8988T (cell line): ENCODE results near the gene KCNIP1.

ENCODE experiments used
- DNase-seq: peaks from one replicate; pipeline ENCODE4 v3.0.0; 2011

Gene KCNIP1

DNA sequence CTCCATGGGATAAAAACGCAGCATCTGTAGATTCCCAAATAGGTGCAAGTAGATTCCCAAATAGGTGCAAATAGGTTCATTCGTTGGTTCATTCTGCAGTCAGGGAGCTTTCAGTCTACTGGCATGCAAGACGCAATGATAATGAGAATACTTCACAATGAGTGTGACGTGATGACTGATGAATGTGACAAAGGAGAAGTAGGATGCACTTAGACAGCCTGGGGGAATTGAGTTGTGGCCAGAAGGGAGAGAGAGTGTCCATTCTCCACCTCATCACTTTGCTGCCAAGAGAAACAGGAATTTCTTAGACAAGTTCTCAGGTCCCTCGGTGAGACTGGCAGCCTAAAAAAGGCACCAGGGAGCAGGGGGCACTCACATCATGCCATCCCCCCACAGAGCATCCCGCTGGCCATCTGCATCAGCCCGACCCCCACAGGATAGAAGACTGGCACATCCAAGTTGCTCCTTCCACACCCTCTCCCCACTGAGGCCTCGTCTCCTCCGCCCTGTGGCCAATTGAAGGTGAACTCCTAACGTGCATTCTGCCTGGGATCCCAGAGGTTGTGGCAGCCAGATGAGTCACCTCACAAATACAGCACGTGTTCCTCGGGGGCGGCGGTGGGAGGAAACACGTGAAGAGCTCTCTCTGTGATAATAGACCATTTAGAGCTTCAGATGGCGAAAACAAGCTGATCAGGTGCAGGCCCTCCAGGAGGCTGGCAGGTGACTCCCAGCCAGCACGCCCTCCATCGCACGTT lies 19.9 kb upstream of the KCNIP1 start:
- no peak for DNase-seq

DNA sequence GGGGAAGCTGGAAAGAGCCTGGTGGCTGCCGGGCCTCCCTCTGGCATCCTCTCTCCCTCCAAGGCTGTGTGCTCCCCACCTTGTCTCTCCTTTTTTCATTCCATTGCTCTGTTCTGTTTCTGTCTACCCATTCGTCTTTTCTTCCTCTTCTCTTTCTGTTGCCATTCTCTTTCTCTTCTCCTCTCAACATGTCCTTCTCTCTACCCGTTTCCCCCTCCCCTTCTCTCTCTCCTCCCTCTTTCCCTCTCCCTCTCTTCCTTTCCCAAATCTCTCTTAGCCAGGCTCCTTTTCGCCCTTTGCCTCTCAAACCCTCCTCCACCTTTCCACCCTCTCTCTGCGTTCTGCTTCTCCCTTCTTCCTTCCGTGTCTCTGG lies 19.4 kb upstream of the KCNIP1 start:
- DNase-seq = no peak

DNA sequence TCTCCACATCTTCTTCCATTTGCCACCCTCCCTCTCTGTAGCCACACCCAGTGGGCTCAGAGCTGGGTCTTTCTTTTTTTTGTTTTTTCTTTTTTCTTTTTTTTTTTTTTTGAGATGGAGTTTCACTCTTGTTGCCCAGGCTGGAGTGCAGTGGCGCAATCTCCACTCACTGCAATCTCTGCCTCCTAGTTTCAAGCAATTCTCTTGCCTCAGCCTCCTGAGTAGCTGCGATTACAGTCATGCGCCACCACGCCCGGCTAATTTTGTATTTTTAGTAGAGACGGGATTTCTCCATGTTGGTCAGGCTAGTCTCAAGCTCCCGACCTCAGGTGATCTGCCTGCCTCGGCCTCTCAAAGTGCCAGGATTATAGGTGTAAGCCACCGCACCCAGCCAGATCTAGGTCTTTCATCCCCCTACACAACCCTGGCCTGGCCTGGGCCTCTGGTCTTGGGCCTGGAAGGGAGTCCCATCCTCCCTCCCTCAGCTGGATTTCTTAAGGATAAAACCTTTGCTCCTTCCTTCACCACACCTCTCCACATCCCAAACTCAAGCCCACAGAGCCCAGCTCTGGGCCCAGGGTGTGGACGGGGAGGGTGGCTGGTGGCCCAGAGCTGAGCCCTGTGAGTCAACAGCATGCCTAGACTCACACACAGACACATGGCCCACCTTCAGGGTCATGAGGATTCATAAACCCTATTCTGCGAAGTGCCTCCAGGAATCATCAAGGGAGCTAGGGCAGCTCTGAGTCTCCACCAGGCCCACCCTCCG lies 18.8 kb upstream of the KCNIP1 start:
- no peak for DNase-seq

DNA sequence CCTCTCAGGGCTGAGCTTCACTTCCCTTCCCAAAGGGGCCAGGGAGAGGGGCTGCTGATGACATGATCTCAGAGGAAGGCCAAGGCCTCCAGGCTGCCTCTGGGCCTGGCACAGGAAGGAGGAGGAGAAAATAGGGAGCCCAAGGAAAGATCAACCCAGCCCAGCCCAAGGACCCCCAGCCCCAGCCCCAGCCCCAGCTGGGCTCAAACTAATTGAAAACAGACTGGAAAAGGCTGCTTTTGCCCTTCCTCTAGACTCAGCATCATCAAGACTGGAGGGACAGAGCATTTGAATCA lies 18.3 kb upstream of the KCNIP1 start:
- DNase-seq = no peak

DNA sequence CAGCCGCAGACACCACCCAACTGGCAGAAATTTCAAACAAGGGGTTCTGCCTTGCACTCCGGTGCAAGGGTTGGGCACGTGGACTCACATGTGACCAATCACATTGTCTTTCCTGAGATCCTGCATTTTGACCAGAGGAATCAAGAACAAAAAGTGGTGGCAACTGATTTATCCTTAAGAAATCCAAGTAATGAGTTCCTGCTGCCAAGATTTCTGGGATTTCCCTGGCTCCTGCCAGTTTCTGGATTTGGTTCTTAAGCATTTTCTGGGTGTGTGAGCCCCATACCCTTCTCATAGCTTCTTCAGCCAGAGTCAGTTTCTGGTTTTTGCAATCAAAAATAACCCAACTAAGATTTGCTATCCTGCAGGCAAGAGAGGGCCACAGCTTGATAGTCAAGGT lies 17.4 kb upstream of the KCNIP1 start:
- no peak for DNase-seq

DNA sequence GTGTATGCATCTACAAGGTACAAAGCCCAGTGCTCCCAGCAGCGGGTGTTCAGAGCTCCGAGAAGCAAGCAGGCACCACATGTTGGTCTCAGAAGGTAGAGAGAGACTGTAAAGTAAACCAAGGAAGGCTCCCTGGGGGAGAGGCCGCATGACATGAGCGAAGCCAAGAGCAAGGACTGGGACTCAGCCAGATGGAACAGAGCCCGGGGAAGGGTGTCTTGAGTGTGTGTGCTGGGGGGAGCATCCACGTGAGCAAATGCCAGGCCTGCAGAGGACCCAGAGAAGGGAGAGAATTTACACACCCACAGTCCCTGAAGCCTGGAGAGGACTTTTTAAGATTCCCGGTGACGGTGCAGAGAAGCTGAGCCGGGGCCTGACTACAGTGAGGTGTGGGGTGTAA lies 15.2 kb upstream of the KCNIP1 start:
- no peak for DNase-seq

DNA sequence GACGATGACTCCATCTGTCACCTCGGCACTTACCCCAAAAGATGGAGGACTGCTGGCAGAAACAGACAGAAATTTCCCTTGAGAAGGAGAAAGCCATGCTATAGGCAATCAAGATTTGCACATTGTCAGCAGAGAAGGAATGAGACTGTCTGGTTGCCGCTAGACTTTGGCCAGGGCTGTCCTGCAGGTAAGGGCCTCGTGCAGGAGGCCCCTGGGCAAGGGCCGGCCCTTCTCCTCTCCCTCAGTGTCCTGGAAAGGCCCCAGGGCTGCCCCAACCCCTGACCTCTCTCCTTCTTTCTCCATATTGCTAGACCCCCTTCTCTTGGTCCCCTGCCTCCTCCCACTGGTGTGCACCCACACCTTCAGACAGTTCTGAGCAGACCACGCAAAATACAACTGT lies 14.6 kb upstream of the KCNIP1 start:
- DNase-seq = no peak

DNA sequence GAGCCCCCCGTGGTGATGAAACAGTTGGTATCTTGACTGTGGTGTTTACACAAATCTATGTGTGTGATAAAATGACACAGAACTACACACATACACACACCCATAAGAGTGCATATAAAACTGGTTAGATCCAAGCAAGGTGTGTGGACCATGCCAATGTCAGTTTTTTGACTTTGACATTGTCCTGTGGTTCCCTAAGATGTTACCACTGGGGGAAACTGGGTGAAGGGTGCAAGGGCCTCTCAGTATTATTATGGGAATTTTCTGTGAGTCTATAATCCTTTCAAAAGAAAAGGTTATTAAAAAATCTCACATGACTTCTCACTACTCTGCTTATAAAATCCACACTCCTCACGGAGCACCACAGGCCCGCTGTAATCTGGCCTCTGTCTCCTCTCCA lies 13.4 kb upstream of the KCNIP1 start:
- DNase-seq = no peak

DNA sequence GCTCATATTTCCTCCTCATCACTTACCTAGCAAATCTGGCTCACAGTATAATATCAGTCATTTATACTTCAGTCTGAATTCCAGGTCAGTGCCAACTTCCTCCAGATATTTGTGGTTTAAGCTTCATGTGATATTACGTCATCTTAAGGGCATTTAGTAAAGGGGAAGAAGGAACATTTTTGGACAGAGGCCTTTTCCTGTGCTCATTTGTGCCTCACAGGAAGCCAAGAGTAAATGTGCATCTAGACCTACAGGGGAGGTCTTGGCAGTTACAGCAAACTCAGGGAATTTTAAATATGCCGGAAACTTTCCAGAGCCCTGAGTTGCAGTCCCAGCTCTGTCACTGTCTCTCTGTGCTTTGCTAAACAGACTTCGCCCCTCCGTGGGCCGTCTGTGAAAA lies 12.3 kb upstream of the KCNIP1 start:
- peak; percentile 68 for DNase-seq

DNA sequence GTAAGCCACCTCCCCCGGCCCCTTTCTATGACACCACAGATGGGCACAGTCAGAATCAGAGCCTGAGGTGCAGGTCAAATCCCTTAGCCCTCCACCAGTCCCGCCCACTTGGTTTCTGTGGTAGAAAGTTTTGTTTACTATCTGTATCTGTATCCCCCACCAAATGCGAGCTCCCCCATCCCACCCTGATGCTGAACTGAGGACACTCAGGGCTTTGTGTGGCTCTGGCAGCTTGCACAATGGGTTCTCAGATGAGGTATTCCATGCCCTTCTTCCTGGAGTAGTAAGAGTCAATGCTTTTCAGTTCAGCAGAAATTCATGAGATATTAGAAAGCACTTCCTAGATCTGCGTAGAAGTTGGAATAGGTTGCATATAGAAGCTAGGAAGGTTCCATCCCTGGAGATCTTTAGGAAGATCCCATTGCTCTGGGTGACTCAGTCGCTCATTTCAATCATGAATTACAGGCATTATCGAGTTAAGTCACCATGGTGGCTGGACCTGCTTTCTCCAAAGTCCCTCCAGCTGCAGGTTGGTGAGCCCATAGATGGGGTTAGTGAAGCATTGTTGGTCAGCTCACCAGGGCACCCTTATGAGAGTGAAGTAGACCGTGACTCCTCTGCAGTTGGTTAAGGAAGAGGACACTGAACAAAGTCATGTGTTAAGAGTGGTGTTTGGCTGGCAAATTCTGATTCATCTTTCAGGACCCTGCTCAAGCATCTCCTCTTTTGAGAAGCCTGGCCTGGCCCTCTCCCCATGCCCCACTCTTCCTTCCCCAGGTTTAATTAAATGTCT lies 10.6 kb upstream of the KCNIP1 start:
- no peak for DNase-seq

DNA sequence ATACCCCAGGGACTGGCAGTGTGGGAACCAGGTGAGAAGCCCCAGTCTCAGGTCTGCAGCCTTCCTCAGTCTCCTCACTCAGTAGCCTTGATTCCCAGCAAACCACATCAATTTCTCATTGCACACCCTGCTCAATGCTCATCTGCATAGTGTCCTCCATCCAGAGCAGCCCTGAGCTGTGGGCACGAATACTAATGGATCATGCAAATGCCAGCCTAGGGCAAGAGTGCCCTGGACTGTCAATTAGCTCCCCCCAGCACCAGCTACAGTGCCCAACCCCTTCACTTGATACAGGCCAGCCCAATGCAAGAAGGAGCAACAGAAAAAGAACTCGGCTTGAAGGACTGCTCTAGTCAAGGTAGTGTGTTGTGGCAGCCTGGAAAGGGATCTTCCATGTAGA lies 9.8 kb upstream of the KCNIP1 start:
- DNase-seq = no peak

DNA sequence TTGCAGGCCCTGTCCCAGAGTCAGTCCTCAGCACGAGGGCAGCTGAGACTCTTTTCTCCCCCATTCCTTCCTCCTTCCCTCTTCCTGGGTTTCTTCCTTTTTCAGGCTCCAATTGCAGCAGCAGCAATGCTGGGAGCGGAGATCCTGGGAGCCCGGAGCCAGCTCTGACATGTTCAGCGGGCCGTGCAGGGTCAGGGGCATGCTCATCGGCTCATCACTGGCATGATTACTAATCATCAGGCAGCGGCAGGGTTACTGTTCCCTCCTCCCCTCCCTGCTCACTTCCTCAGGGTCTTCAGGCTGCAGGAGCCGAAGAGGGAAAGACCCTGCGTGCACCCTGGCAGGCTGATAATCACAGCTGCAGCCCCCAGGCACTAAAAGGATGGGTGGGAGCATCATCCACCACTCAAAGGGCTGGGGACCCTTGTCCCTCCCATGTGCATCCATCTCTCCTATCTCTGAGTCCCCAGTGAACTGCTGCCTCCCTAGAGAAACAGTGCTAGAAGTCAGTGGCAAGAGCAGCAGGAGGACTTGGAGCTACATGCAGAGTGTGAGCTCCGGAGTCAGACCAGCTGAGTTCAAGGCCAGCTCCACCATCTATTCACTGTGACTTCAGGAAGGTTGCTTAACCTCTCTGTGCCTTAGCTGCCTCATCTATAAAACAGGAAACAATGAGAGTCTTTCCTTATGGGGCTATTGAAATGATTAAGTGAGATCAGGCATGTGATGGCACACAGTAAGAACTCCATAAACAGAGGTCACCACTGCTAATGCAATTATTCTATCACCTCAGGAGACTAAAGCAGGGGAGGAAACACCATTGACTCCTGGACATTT lies 7.8 kb upstream of the KCNIP1 start:
- DNase-seq = no peak

DNA sequence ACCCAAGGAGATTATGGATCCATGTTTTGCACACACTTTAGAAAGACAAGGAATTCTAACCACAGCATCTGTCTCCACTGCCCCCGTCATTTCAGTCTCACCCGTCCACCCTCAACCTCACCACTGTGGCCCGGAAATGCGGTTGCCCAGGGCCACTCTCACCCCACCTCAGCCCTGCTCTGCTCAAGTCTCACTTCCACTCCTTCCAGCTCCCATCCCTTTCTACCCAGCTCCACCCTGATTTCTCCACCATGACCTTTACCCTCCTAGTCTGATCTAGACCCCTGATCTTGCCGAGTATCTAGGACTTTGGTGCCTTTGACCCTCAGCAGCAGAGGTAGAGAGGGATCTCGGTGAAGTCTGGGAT lies 7.2 kb upstream of the KCNIP1 start:
- no peak for DNase-seq

DNA sequence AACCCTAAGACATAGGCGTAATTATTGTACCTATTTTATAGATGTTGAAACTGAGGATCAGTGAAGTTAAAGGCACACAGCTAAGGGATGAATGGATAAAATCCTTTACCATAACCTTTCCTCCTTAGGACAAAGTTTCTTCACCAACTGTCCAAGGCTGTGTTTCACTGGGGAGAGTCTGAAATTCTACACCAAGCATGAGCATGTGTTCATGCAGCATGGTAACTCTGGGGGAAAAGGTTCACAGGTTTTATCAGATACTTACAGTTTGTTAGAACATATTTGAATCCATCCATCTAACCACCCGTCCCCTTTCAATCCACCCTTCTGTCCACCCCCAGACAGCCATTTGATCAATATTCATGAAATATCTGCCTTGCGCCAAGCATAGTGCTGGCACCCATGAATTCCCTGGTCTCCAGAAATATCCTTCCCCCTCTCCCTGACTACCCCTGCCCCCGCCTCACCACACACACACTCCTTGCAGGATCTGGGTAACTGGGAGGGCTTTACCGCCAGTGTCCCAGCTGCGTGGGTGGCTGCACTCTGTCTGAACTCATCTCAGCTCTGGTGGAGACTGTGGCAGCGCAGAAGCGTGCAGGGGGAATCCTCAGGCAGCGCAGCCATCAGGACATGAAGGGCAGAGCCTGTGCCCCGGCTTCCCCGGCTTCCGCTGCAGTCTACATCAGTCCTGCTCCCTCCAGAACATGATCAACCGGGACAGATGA lies 6.3 kb upstream of the KCNIP1 start:
- DNase-seq = no peak

DNA sequence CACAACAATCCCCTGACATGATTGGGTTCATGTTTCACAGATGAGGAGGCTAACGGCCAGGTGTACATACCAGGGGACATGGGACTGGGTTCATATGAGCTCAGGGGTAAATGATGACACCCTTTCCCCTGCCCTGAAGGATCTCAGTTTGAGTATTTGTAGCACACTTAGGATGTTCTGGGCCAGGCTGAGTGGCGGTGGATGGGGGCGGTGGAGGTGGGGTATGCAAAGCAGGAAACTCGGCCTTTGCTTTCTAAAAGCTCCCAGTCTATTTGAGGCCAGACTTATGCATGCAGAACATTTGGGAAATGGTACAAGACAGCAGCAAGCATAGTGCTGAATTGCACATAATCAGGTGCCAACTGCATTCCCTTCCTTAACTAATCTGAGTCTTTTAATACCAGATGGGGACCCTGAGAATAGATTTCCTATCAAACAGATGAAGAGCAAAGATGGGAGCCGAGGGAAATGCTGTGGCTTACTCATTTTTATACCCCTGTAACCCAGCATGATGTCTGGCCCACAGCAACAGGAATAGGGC lies 4.9 kb upstream of the KCNIP1 start:
- DNase-seq = no peak

DNA sequence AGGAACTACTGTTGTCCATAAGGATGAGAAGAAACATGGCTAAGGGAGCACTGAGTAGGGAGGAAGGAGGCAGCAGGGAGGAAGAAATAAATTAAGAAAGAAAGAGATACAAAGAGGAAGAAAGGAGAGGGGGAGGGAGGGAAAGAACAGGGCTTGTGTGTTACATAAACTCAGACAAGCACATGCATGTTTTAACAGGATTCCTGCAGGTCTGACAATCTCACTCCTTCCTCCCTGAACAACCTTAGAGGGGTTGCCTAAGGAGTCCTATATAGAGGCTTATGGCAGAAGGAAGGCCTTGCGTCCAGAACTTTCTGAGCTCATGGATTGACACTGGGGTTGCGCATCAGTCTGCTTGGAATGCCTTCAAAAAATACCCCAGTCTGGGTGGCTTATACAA lies 4.2 kb upstream of the KCNIP1 start:
- no peak for DNase-seq

DNA sequence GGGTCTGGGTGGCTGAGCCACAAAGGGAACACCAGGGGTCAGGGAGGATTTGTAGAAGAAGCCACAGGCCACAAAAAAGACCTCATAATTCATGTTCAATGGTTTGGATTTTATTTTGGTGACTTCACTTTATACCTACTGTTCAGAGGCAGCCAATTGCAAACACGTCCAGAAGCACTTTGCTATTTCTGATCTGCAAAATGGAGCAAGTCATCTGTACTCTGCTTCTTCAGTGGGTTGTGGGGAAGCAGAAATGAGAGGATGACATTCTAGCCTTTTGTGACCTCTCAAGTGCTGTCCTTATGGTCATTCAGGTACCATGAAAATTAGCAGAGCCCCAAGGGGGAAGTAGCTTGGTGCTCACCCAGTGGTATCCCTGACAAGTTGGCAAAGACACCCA lies 2.5 kb upstream of the KCNIP1 start:
- DNase-seq = no peak

DNA sequence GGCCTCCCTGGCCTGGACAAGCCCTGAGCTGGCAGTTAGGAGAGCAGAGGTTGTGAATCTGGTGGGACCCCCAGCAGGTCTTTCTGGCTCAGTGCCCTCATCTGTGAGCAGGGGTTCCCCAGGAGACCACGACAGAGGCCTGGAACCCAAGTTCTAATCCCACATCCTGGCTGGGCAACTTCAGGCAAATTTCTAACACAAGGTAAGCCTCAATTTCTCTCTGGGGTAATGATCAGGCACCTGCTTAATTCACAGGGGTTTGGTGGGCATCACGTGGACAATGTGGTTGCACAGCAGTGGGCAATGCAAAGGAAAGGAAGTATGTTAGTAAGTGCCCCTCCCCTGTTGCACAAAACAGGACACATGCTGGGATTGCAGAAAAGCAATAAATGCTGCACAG lies 1.9 kb upstream of the KCNIP1 start:
- no peak for DNase-seq

DNA sequence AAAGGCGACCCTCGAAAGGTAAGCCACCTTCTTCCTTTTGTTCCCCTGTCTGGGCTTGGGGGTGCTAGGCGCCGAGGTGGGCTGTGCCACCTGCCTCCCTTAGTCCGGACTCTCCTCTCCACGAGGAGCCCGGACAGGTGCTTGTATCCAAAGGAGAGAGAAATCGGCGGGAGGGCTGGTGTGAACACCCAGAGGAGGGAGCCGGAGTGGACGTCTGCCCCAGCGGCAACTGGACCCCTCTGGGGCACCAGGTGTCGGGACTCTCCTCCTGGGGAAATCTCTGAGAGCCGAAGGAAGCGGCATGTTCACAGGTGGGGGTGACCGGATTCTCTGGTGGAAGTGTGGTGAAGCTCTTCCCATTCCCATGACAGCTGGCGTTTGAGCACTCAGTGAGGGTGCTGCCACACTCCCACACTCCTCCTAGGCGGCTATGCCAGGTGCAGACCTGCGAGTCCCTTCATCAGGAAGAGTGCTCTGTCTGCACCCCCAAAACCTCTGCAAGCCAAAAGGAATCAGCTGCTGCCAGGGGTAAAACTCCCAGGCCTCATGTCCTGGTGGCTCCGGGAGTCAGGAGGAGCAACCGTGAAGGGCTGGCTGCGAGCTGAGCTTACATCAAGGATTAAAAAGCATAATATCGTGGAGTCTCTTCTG lies 921 bp downstream of the KCNIP1 start:
- no peak for DNase-seq

DNA sequence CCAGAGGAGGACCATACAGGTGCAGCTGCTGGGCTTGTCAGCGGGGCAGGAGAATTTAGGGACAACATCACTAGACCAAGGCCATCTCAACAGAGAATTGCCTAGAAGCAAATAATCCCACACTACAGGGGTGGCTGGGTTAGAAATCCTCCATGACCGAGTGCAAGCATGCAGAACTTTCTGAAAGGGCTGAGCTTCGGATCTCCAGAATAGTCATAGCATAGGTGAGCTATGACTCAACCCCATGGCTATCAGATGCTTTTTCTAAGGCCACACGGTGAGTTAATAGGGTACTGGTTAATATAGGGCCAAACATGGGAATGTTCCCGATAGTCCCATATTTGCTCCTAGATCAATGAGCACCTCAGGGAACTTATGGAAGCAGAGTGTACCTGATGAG lies 4.2 kb downstream of the KCNIP1 start:
- no peak for DNase-seq

DNA sequence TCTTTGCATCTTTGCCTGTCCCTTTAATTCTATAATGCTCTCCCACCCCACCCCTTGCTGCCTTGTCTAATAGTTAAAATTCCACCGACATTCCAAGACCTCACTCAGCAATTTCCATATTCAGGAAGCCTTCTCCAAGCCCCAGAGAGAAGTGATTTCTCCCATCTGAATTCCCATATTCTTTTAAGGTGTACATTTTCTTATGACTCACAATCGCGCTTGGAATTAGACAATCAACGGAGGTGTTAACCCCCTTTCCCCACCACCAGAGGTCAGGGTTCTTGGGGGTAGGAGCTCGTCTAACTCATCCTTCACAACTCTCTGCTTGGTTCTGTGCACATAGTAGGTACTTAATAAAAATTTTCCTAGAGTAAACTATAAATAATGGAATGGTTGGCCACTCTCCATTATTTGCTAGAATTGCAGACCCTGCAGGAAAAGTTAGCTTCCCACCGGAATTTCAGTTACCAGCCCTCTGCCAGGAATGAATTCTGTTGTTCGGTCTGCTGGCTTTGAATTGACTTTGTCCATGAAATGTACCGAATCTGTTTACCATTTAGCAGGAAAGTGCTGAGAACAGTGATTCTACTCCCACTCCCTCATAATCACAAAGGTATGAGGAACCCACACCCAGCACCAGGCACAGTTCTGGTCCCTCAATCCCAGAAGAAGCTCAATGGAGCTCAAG lies 5.0 kb downstream of the KCNIP1 start:
- DNase-seq = no peak
